Ovary (tissue), 9 donors: ENCODE measurements around the gene SLC5A6. TPM values are rescaled to one million over a fixed set of nuclear protein-coding genes. Genes with fewer than 3 reads are reported as not detected.

Experiments used
- DNase-seq, 5 donors: peaks; one replicate each; pipeline ENCODE4 v3.0.0-alpha.2; 2019 to 2020
- H3K27ac ChIP-seq, 2 donors: fragments of 200-600 bp; one replicate each; pipeline versions ENCODE4 v1.5.1 to v1.8.0; 2019 to 2022
- H3K27me3 ChIP-seq: fragments of 200-600 bp; one replicate; pipeline ENCODE4 v1.8.0; 2022
- H3K36me3 ChIP-seq: fragments of 200-600 bp; sonication (generic); one replicate; pipeline ENCODE4 v1.5.1; 2019
- H3K4me1 ChIP-seq: one replicate; pipeline ENCODE4 v1.8.1; 2013; ENCODE audit warnings: mild to moderate bottlenecking, moderate library complexity; ENCODE audit not compliant: insufficient read depth
- H3K4me3 ChIP-seq: fragments of 200-600 bp; sonication (generic); one replicate; pipeline ENCODE4 v1.5.1; 2017
- H3K9me3 ChIP-seq, 2 donors: fragments of 200-600 bp in 1 of 2; sonication (generic) in 1 of 2; one replicate each; pipeline versions ENCODE4 v1.5.1 to v1.8.1; 2013 to 2019; ENCODE audit warnings: mild to moderate bottlenecking in 1 of 2, moderate library complexity in 1 of 2
- CTCF ChIP-seq, 3 donors: fragments of 450-650 bp in 2 of 3; fragments of 200-600 bp in 1 of 3; IDR thresholded peaks; one replicate each; pipeline versions ENCODE4 v1.5.1 to v1.8.0; 2016 to 2022; ENCODE audit warnings: antibody characterized with exemption in 3 of 3, mild to moderate bottlenecking in 1 of 3
- EP300 ChIP-seq: sonication (generic); formaldehyde crosslinking; IDR thresholded peaks from one replicate; pipeline ENCODE4 v1.6.1; 2017; ENCODE audit warnings: antibody characterized with exemption
- POLR2A ChIP-seq: fragments of 450-650 bp; IDR thresholded peaks from one replicate; pipeline ENCODE4 v1.6.1; 2017; ENCODE audit warnings: antibody characterized with exemption, mild to moderate bottlenecking, moderate library complexity
- WGBS, 3 donors: extraction: QIAGEN DNeasy Blood & Tissue Kit in 1 of 3; methylation state at CpG; one replicate each; pipeline versions ENCODE4 v1.1.5 to v1.1.7; 2013 to 2017; 5-methylcytosine and 5-hydroxymethylcytosine counted together
- intact Hi-C, 4 donors: fragments of 100-400 bp; cut with DNase I; formaldehyde crosslinking; loops; one replicate each; pipeline versions ENCODE4 v1.11.0 to v1.15.1; 2022 to 2023
- polyA plus RNA-seq, 2 donors: library from polyadenylated mRNA; stranded (reverse); fragments of 200-250 nt in 1 of 2; fragments of 350-450 nt in 1 of 2; fragmentation: Illumina TruSeq in 1 of 2; extraction: RNeasy Lipid Tissue Mini Kit (QIAGEN cat#74804) in 1 of 2; gene quantifications; one replicate each; pipeline ENCODE4 v1.2.3, GENCODE V29; 2013 to 2014
- total RNA-seq, 7 donors: library from RNA; depleted of rRNA in 2 of 7; stranded (reverse); fragments of >200 nt in 2 of 7; fragmentation: NEBNext Ultra II Directional in 3 of 7; extraction: Animal tissue kit (Norgen Biotek cat#: 25700) in 3 of 7; gene quantifications; one replicate each; pipeline versions ENCODE4 v1.1.0 to v1.2.4, GENCODE V29; 2016 to 2023
- donor health status: DM: no; HTN: no; CAD: no; lungs with moderate emphysema.
- donor health status: DM: no; HTN: no; CAD: no.
- donor health status: Bipolar disorder and iron deficiency.
- donor health status: DM: yes; HTN: yes; CAD: no.
- donor health status: DM: no; HTN: no; CAD: no.
- donor health status: DM: yes; HTN: yes; CAD: no.

Gene SLC5A6
- total and polyA plus RNA-seq, 9 donors: 11.2 to 37.9 (median 19.2) TPM

GRCh38 chr2:27236136-27236535 lies 24.1 kb upstream of the SLC5A6 start:
- no peaks in the 10 kb centered on the region for H3K27me3 ChIP-seq
- no peaks in the 10 kb centered on the region for H3K36me3 ChIP-seq
- DNase-seq: no peak
- no peak overlapping the region for H3K27ac ChIP-seq
- intact Hi-C loops: no loop called here
- H3K4me3 ChIP-seq: no peak overlapping the region
- TF ChIP-seq EP300: no peak
- no peak for TF ChIP-seq CTCF (IDR thresholded peaks at IDR 0.05)
- TF ChIP-seq POLR2A: no peak
- no peaks in the 10 kb centered on the region for H3K9me3 ChIP-seq
- no peaks in the 10 kb centered on the region for H3K4me1 ChIP-seq
- 88 to 93% (median 88%) methylated on average over 12 of the region's 12 CpGs for WGBS, 3 donors

GRCh38 chr2:27233341-27233740 lies 21.3 kb upstream of the SLC5A6 start:
- H3K4me3 ChIP-seq: no peak overlapping the region
- no peaks in the 10 kb centered on the region for H3K4me1 ChIP-seq
- no peaks in the 10 kb centered on the region for H3K9me3 ChIP-seq
- DNase-seq: no peak
- 88 to 95% (median 93%) methylated on average over 14 of the region's 14 CpGs for WGBS, 3 donors
- no peak overlapping the region for H3K27ac ChIP-seq
- no peaks in the 10 kb centered on the region for H3K36me3 ChIP-seq
- no peak for TF ChIP-seq POLR2A
- H3K27me3 ChIP-seq: no peaks in the 10 kb centered on the region
- intact Hi-C loops: no loop called here

GRCh38 chr2:27231921-27232320 lies 19.9 kb upstream of the SLC5A6 start:
- Histone ChIP-seq H3K27me3 (no peaks in the 10 kb centered on the region), H3K9me3 (no peaks in the 10 kb centered on the region), H3K27ac (no peak overlapping the region), H3K4me1 (no peaks in the 10 kb centered on the region), H3K4me3 (no peak overlapping the region), H3K36me3 (no peaks in the 10 kb centered on the region)
- WGBS, 3 donors: 90 to 94% (median 92%) methylated on average over 13 of the region's 13 CpGs
- intact Hi-C loops: no loop called here
- TF ChIP-seq POLR2A (no peak), EP300 (no peak), CTCF (IDR thresholded peaks at IDR 0.05) (no peak)
- DNase-seq: no peak

GRCh38 chr2:27227501-27227900 lies 15.4 kb upstream of the SLC5A6 start:
- Histone ChIP-seq H3K9me3 (no peaks in the 10 kb centered on the region), H3K4me1 (no peaks in the 10 kb centered on the region), H3K27ac (no peak overlapping the region), H3K4me3 (no peak overlapping the region), H3K36me3 (no peaks in the 10 kb centered on the region), H3K27me3 (no peaks in the 10 kb centered on the region)
- intact Hi-C loops: no loop called here
- 53 to 66% (median 54%) methylated on average over 2 of the region's 2 CpGs for WGBS, 3 donors
- no peak for DNase-seq
- TF ChIP-seq CTCF (IDR thresholded peaks at IDR 0.05) (no peak), POLR2A (no peak), EP300 (no peak)

- H3K27ac ChIP-seq: no peak overlapping the region
- no peak overlapping the region for H3K4me3 ChIP-seq
- DNase-seq: no peak
- TF ChIP-seq EP300 (no peak), POLR2A (no peak), CTCF (IDR thresholded peaks at IDR 0.05) (no peak)
- no peaks in the 10 kb centered on the region for H3K36me3 ChIP-seq
- WGBS, 3 donors: 89 to 90% (median 90%) methylated on average over 9 of the region's 9 CpGs
- intact Hi-C loops: no loop called here
- no peaks in the 10 kb centered on the region for H3K9me3 ChIP-seq
- H3K27me3 ChIP-seq: no peaks in the 10 kb centered on the region
- H3K4me1 ChIP-seq: no peaks in the 10 kb centered on the region
Measured at GRCh38 chr2:27225526-27225925, 13.5 kb upstream of the SLC5A6 start.
